ENCODE measurements around the gene CFAP58. TPM values are rescaled to one million over a fixed set of nuclear protein-coding genes. Genes with fewer than 3 reads are reported as not detected.

Gene CFAP58
- total and polyA plus RNA-seq, 4 donors, result 0.01 to 0.09 (median 0.08) TPM; not detected in 1

GRCh38 chr10:104446151-104446550 is 92.5 kb downstream of the CFAP58 start:
- Histone ChIP-seq H3K9me3 (ENCODE audit: control insufficient read depth in 4 of 4, low read length in 3 of 4) (no peaks in the 10 kb centered on the region), H3K27me3 (ENCODE audit: control insufficient read depth in 4 of 4, insufficient read depth in 4 of 4, low read length in 3 of 4) (peaks cover 0 to 5% (median 2%) of the 10 kb centered on the region in 4 donors), H3K36me3 (ENCODE audit: control insufficient read depth in 4 of 4, insufficient read depth in 3 of 4, low read depth in 1 of 4, low read length in 3 of 4) (no peaks in the 10 kb centered on the region), H3K9ac (ENCODE audit: low read depth in 1 of 2, low read length in 2 of 2) (no peak overlapping the region), H3K4me1 (ENCODE audit: control insufficient read depth in 4 of 4, insufficient read depth in 4 of 4, low read length in 3 of 4) (no peaks in the 10 kb centered on the region), H3K4me3 (ENCODE audit: low read depth in 1 of 3, low read length in 3 of 3) (no peak overlapping the region), H3K27ac (ENCODE audit: low read depth in 1 of 2, low read length in 2 of 2) (no peak overlapping the region)
- DNase-seq (ENCODE audit: low spot score), result no peak
- TF ChIP-seq ATF3 (IDR thresholded peaks at IDR 0.05) (no peak), REST (IDR thresholded peaks at IDR 0.05) (no peak), YY1 (IDR thresholded peaks at IDR 0.05) (no peak), SP1 (IDR thresholded peaks at IDR 0.05) (no peak), HNF4G (IDR thresholded peaks at IDR 0.05) (no peak), JUND (IDR thresholded peaks at IDR 0.05) (no peak), RXRA (IDR thresholded peaks at IDR 0.05) (no peak), CTCF (IDR thresholded peaks at IDR 0.05; ENCODE audit: low read depth, low read length, missing input control) (no peak), EGR1 (IDR thresholded peaks at IDR 0.05; ENCODE audit: low read depth in 2 of 2) (no peak), HNF4A (conservative IDR thresholded peaks at IDR 0.05) (no peak), TAF1 (conservative IDR thresholded peaks at IDR 0.05) (no peak), ZBTB33 (IDR thresholded peaks at IDR 0.05) (no peak), FOXA2 (IDR thresholded peaks at IDR 0.05) (no peak)
- TF ChIP-seq, protein P1, sequence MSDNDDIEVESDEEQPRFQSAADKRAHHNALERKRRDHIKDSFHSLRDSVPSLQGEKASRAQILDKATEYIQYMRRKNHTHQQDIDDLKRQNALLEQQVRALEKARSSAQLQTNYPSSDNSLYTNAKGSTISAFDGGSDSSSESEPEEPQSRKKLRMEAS (IDR thresholded peaks at IDR 0.05), result no peak
- 52% methylated on average over 1 of the region's 1 CpG for WGBS

DNA sequence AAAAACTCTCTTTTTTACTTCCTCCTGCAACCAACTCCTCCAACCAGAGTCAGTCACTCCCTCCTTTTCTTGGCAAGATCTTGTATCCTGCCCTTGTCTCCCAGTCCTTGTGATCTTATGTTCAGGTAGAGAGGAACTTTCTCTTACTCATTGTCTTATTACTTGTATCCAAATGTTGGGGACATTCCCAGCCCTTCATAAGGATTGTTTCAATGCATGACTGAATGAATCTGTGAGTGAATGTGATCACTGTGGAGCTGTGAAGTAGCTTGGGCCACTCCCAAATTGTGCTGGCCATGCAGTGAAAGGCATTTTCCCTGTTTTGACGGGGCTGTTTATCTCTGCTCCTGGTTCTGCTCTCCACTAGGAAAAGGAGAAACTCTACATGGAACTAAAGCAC is 93.7 kb downstream of the CFAP58 start:
- Histone ChIP-seq H3K4me1 (ENCODE audit: control insufficient read depth in 4 of 4, insufficient read depth in 4 of 4, low read length in 3 of 4) (no peaks in the 10 kb centered on the region), H3K36me3 (ENCODE audit: control insufficient read depth in 4 of 4, insufficient read depth in 3 of 4, low read depth in 1 of 4, low read length in 3 of 4) (no peaks in the 10 kb centered on the region), H3K27me3 (ENCODE audit: control insufficient read depth in 4 of 4, insufficient read depth in 4 of 4, low read length in 3 of 4) (peaks cover 0 to 5% (median 2%) of the 10 kb centered on the region in 4 donors), H3K27ac (ENCODE audit: low read depth in 1 of 2, low read length in 2 of 2) (no peak overlapping the region), H3K4me3 (ENCODE audit: low read depth in 1 of 3, low read length in 3 of 3) (no peak overlapping the region), H3K9me3 (ENCODE audit: control insufficient read depth in 4 of 4, low read length in 3 of 4) (no peaks in the 10 kb centered on the region), H3K9ac (ENCODE audit: low read depth in 1 of 2, low read length in 2 of 2) (no peak overlapping the region)
- WGBS, result 47% methylated on average over 1 of the region's 1 CpG
- DNase-seq (ENCODE audit: low spot score), result no peak
- TF ChIP-seq SP1 (IDR thresholded peaks at IDR 0.05) (no peak), CTCF (IDR thresholded peaks at IDR 0.05; ENCODE audit: low read depth, low read length, missing input control) (no peak), GABPA (IDR thresholded peaks at IDR 0.05 in 1 of 2, conservative IDR thresholded peaks at IDR 0.05 in 1 of 2) (no peak), RAD21 (IDR thresholded peaks at IDR 0.05) (no peak), ATF3 (IDR thresholded peaks at IDR 0.05) (no peak), NR2F2 (IDR thresholded peaks at IDR 0.05) (no peak), YY1 (IDR thresholded peaks at IDR 0.05) (no peak), FOXA2 (IDR thresholded peaks at IDR 0.05) (no peak), EGR1 (IDR thresholded peaks at IDR 0.05; ENCODE audit: low read depth in 2 of 2) (no peak), HNF4G (IDR thresholded peaks at IDR 0.05) (no peak), HNF4A (conservative IDR thresholded peaks at IDR 0.05) (no peak), ZBTB33 (IDR thresholded peaks at IDR 0.05) (no peak), JUND (IDR thresholded peaks at IDR 0.05) (no peak)

Measured in liver (tissue), 9 donors.